ENCODE measurements around the gene PCSK9.

Gene PCSK9

DNA sequence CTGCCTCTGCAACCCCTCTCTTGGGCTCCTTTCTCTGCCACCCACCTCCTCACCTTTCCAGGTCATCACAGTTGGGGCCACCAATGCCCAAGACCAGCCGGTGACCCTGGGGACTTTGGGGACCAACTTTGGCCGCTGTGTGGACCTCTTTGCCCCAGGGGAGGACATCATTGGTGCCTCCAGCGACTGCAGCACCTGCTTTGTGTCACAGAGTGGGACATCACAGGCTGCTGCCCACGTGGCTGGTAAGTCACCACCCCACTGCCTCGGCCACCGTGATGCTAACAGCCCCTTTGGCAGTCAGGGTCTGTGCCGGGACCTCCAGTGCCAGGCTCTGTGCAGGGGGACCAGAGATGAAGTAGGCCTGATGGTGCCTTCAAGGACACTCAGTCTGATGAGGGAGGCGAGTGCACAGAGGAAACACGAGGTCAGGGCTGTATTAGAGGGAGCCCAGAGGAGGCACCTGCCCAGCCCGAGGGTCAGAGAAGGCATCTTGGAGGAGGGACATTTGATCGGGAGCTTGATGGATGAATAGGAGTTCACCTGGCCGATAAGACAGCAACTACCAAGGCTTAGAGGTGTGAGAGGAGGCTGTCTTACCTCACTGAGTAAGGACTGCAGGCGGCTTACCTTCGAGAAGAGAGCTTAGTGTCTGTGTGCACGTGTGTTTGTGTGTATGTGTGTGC is 18.1 kb downstream of the PCSK9 start:
- H3K4me1 ChIP-seq (ENCODE audit: insufficient read depth, low read length, severe bottlenecking): no peaks in the 10 kb centered on the region
- no peak overlapping the region for H3K4me2 ChIP-seq (ENCODE audit: low read length)
- H3K27me3 ChIP-seq (ENCODE audit: insufficient read depth, low read length): no peaks in the 10 kb centered on the region
- H2AFZ ChIP-seq (ENCODE audit: low read length): no peak overlapping the region
- H4K20me1 ChIP-seq (ENCODE audit: insufficient read depth, low read length): no peaks in the 10 kb centered on the region
- H3F3A ChIP-seq (ENCODE audit: insufficient read depth, low read length): no peaks in the 10 kb centered on the region
- H3K9me3 ChIP-seq (ENCODE audit: low read length): no peaks in the 10 kb centered on the region
- no peak for TF ChIP-seq EZH2 (IDR thresholded peaks at IDR 0.05; ENCODE audit: borderline replicate concordance, low read length)
- TF ChIP-seq, protein P1, sequence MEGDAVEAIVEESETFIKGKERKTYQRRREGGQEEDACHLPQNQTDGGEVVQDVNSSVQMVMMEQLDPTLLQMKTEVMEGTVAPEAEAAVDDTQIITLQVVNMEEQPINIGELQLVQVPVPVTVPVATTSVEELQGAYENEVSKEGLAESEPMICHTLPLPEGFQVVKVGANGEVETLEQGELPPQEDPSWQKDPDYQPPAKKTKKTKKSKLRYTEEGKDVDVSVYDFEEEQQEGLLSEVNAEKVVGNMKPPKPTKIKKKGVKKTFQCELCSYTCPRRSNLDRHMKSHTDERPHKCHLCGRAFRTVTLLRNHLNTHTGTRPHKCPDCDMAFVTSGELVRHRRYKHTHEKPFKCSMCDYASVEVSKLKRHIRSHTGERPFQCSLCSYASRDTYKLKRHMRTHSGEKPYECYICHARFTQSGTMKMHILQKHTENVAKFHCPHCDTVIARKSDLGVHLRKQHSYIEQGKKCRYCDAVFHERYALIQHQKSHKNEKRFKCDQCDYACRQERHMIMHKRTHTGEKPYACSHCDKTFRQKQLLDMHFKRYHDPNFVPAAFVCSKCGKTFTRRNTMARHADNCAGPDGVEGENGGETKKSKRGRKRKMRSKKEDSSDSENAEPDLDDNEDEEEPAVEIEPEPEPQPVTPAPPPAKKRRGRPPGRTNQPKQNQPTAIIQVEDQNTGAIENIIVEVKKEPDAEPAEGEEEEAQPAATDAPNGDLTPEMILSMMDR (IDR thresholded peaks at IDR 0.05; ENCODE audit: low read length): no peak
- H3K79me2 ChIP-seq (ENCODE audit: insufficient read depth, low read length): no peaks in the 10 kb centered on the region
- H3K9me2 ChIP-seq (ENCODE audit: low read depth, low read length): no peaks in the 10 kb centered on the region
- no peak overlapping the region for H3K9ac ChIP-seq (ENCODE audit: low read length)
- no peaks in the 10 kb centered on the region for H3K36me3 ChIP-seq (ENCODE audit: insufficient read depth, low read length)
- no peak overlapping the region for H3K27ac ChIP-seq (ENCODE audit: low read depth, low read length, poor library complexity, severe bottlenecking)
- H3K4me3 ChIP-seq (ENCODE audit: low read depth, low read length, poor library complexity, severe bottlenecking): no peak overlapping the region

DNA sequence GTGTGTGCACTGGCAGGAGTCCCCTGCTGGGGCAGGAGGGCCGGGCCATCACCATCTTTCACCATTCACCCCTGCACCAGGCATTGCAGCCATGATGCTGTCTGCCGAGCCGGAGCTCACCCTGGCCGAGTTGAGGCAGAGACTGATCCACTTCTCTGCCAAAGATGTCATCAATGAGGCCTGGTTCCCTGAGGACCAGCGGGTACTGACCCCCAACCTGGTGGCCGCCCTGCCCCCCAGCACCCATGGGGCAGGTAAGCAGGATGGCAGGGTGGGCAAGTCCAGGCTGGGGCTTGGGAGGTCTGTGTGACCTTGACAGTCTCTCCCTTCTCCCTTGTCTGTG is 18.6 kb downstream of the PCSK9 start:
- no peaks in the 10 kb centered on the region for H3K9me3 ChIP-seq (ENCODE audit: low read length)
- H3K79me2 ChIP-seq (ENCODE audit: insufficient read depth, low read length): no peaks in the 10 kb centered on the region
- no peaks in the 10 kb centered on the region for H3K4me1 ChIP-seq (ENCODE audit: insufficient read depth, low read length, severe bottlenecking)
- no peaks in the 10 kb centered on the region for H4K20me1 ChIP-seq (ENCODE audit: insufficient read depth, low read length)
- TF ChIP-seq EZH2 (IDR thresholded peaks at IDR 0.05; ENCODE audit: borderline replicate concordance, low read length): no peak
- TF ChIP-seq, protein P1 (IDR thresholded peaks at IDR 0.05; ENCODE audit: low read length): no peak
- no peak overlapping the region for H3K4me3 ChIP-seq (ENCODE audit: low read depth, low read length, poor library complexity, severe bottlenecking)
- H3F3A ChIP-seq (ENCODE audit: insufficient read depth, low read length): no peaks in the 10 kb centered on the region
- no peak overlapping the region for H3K4me2 ChIP-seq (ENCODE audit: low read length)
- H3K27me3 ChIP-seq (ENCODE audit: insufficient read depth, low read length): no peaks in the 10 kb centered on the region
- no peak overlapping the region for H2AFZ ChIP-seq (ENCODE audit: low read length)
- no peak overlapping the region for H3K27ac ChIP-seq (ENCODE audit: low read depth, low read length, poor library complexity, severe bottlenecking)
- no peak overlapping the region for H3K9ac ChIP-seq (ENCODE audit: low read length)
- H3K36me3 ChIP-seq (ENCODE audit: insufficient read depth, low read length): no peaks in the 10 kb centered on the region
- H3K9me2 ChIP-seq (ENCODE audit: low read depth, low read length): no peaks in the 10 kb centered on the region

DNA sequence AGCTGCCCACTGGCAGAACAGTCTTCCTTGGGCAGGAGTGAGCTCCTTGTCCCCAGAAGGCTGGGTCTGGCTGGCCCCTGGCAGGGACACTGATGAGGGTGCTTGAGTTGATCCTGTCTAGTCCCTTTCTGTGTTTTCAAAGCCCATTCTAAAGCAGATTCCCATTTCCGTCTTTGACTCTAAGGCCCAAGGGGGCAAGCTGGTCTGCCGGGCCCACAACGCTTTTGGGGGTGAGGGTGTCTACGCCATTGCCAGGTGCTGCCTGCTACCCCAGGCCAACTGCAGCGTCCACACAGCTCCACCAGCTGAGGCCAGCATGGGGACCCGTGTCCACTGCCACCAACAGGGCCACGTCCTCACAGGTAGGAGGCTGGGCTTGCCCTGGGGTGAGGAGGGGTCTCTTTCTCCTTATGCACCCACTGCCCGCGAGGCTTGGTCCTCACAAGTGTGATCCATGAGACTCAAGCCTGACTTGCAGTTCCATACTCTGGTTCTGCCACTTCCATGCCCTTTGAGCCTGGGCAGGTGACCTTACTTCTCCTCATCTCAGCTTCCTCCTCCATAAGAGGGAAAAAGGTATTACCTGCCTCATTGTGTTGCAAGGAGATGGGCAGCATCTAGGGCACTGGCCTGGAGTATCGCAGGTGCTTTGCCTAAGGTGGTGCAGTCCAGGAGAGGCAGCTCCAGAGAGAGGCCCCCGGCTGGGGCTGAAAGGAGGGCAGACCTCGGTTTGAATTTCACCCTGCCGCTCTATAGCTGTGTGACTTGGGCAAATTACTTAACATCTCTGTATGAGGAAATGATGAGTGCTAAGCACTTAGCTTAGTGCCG is 20.2 kb downstream of the PCSK9 start:
- no peak overlapping the region for H3K27ac ChIP-seq (ENCODE audit: low read depth, low read length, poor library complexity, severe bottlenecking)
- no peaks in the 10 kb centered on the region for H3F3A ChIP-seq (ENCODE audit: insufficient read depth, low read length)
- H3K4me1 ChIP-seq (ENCODE audit: insufficient read depth, low read length, severe bottlenecking): peaks cover 5% of the 10 kb centered on the region
- H3K9ac ChIP-seq (ENCODE audit: low read length): no peak overlapping the region
- no peak overlapping the region for H3K4me2 ChIP-seq (ENCODE audit: low read length)
- H3K27me3 ChIP-seq (ENCODE audit: insufficient read depth, low read length): no peaks in the 10 kb centered on the region
- no peaks in the 10 kb centered on the region for H4K20me1 ChIP-seq (ENCODE audit: insufficient read depth, low read length)
- no peaks in the 10 kb centered on the region for H3K9me2 ChIP-seq (ENCODE audit: low read depth, low read length)
- no peaks in the 10 kb centered on the region for H3K36me3 ChIP-seq (ENCODE audit: insufficient read depth, low read length)
- no peaks in the 10 kb centered on the region for H3K9me3 ChIP-seq (ENCODE audit: low read length)
- no peak overlapping the region for H3K4me3 ChIP-seq (ENCODE audit: low read depth, low read length, poor library complexity, severe bottlenecking)
- TF ChIP-seq, protein P1 (IDR thresholded peaks at IDR 0.05; ENCODE audit: low read length): no peak
- TF ChIP-seq EZH2 (IDR thresholded peaks at IDR 0.05; ENCODE audit: borderline replicate concordance, low read length): no peak
- no peak overlapping the region for H2AFZ ChIP-seq (ENCODE audit: low read length)
- H3K79me2 ChIP-seq (ENCODE audit: insufficient read depth, low read length): no peaks in the 10 kb centered on the region

Data from OCI-LY1 (cell line).